ENCODE data around the gene ASB6.

GRCh38 chr9:129607027-129607387 lies 34.9 kb downstream of the ASB6 start:
- no peak for TF ChIP-seq CTCF (IDR thresholded peaks at IDR 0.05; ENCODE audit: insufficient read depth, low read length, poor library complexity, severe bottlenecking)
- TF ChIP-seq EZH2phosphoT487 (conservative IDR thresholded peaks at IDR 0.05; ENCODE audit: low read length) = no peak

Measured in SU-DHL-6 (cell line).